ENCODE data around the gene RNF208. TPM values are rescaled to one million over a fixed set of nuclear protein-coding genes. Genes with fewer than 3 reads are reported as not detected.

Gene RNF208
- total and polyA plus RNA-seq, 2 experiments from 2014 or later: 1.4 to 5.6 TPM

- Mint-ChIP-seq H3K27ac (no peak overlapping the region), H3K27me3 (ENCODE audit: insufficient read depth, low read depth, poor library complexity) (no peaks in the 10 kb centered on the region), H3K36me3 (ENCODE audit: low read depth) (no peaks in the 10 kb centered on the region; the same call in 1 of the 3 replicates), H3K4me1 (peaks cover 7% of the 10 kb centered on the region; the same call in 2 of the 3 replicates), H3K9me3 (no peaks in the 10 kb centered on the region), H3K4me3 (peak overlapping the region; percentile 39; the same call in 1 of the 3 replicates)
- no peak overlapping the region for H3K4me3 ChIP-seq
- peaks cover 3% of the 10 kb centered on the region; the same call in 1 of the 2 replicates for H3K27me3 ChIP-seq (ENCODE audit: insufficient read depth)
- H2AFZ ChIP-seq: no peak overlapping the region
- H3K4me2 ChIP-seq: 0 out of 2 replicates have a peak overlapping the region, but pooled peaks have one; percentile 38
- TF ChIP-seq ZNF462 (CRISPR knock-in tag; IDR thresholded peaks at IDR 0.05) (no peak), POLR2AphosphoS5 (IDR thresholded peaks at IDR 0.05; ENCODE audit: low read depth) (peak; percentile 30; the same call in 1 of the 2 replicates)
- no peaks in the 10 kb centered on the region for H3K36me3 ChIP-seq (ENCODE audit: insufficient read depth)
- 0 out of 2 replicates have a peak overlapping the region, but pooled peaks have one; percentile 32 for H3K27ac ChIP-seq (ENCODE audit: low read depth)
- 0 out of 2 replicates have a peak, but pooled peaks cover 3% of the 10 kb centered on the region for H3K4me1 ChIP-seq (ENCODE audit: insufficient read depth)
- ATAC-seq: peak; percentile 66
- no peaks in the 10 kb centered on the region for H3K79me2 ChIP-seq (replicated peaks; ENCODE audit: insufficient read depth)
- H3F3A ChIP-seq (replicated peaks; ENCODE audit: low read depth): 0 out of 2 replicates have a peak, but pooled peaks cover 3% of the 10 kb centered on the region
- no peaks in the 10 kb centered on the region; the same call in 1 of the 2 replicates for H4K20me1 ChIP-seq (replicated peaks; ENCODE audit: insufficient read depth)
- no peaks in the 10 kb centered on the region for H3K9me2 ChIP-seq (ENCODE audit: insufficient read depth)
- peak; percentile 89 for DNase-seq (ENCODE audit: low spot score)
Observed at GRCh38 chr9:137217276-137218211, 4.5 kb downstream of the RNF208 start.

All from GM23338 (cell line).